Keratinocyte (primary cell): Measurements from ENCODE around the gene TRIP6.

Experiments used
- EZH2 ChIP-seq: IDR thresholded peaks from one replicate; pipeline ENCODE4 v1.6.1; 2012; ENCODE audit warnings: inconsistent platforms, mild to moderate bottlenecking, low read length, moderate library complexity
- TF ChIP-seq, protein P1 (sequence below), 3 experiments: IDR thresholded peaks in 1 of 3; conservative IDR thresholded peaks in 1 of 3; optimal IDR thresholded peaks in 1 of 3; 2 replicates in 2 of 3; 3 replicates in 1 of 3; pipeline versions ENCODE3 to v1.5.1; 2011; ENCODE audit warnings: low read length in 3 of 3, mild to moderate bottlenecking in 3 of 3, moderate library complexity in 2 of 3, control low read depth in 1 of 3, inconsistent platforms in 1 of 3; ENCODE audit not compliant: insufficient read depth in 2 of 3; ENCODE audit errors: extremely low read depth in 1 of 3

DNA sequence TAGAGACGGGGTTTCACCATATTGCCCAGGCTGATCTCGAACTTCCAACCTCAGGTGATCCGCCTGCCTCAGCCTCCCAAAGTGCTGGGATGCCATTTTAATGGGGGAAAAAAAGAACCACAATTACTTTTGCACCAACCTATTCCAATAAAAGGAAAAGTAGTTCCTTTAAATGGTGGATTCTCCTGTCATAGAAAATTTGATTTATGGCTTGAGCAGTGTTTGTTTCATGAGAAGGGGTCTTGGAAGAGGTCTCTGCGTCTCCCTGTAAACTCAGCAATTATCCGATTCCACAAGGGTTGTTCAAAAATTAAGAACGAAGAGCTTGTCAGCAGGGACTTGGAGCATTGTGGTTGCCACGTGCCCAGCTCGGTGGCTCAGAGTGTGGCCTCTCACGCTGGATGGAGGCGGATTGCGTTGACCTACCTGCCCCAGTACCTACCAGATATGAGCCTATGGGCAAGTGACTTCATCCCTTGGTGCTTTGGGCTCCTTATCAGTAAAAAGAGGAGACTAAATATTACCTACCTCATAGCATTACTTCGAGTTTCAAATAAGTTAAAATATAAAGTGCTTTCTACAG lies 2.8 kb upstream of the TRIP6 start:
- TF ChIP-seq, protein P1, sequence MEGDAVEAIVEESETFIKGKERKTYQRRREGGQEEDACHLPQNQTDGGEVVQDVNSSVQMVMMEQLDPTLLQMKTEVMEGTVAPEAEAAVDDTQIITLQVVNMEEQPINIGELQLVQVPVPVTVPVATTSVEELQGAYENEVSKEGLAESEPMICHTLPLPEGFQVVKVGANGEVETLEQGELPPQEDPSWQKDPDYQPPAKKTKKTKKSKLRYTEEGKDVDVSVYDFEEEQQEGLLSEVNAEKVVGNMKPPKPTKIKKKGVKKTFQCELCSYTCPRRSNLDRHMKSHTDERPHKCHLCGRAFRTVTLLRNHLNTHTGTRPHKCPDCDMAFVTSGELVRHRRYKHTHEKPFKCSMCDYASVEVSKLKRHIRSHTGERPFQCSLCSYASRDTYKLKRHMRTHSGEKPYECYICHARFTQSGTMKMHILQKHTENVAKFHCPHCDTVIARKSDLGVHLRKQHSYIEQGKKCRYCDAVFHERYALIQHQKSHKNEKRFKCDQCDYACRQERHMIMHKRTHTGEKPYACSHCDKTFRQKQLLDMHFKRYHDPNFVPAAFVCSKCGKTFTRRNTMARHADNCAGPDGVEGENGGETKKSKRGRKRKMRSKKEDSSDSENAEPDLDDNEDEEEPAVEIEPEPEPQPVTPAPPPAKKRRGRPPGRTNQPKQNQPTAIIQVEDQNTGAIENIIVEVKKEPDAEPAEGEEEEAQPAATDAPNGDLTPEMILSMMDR (optimal IDR thresholded peaks at IDR 0.05 in 1 of 3, IDR thresholded peaks at IDR 0.05 in 1 of 3, conservative IDR thresholded peaks at IDR 0.05 in 1 of 3; ENCODE audit: extremely low read depth in 1 of 3, insufficient read depth in 2 of 3, low read length in 3 of 3): no peak
- no peak for TF ChIP-seq EZH2
